H1 (cell line): Measurements from ENCODE around the gene KRTAP1-5. TPM values are rescaled to one million over a fixed set of nuclear protein-coding genes. Genes with fewer than 3 reads are reported as not detected.

Source experiments
- CREB1 ChIP-seq: IDR thresholded peaks from 2 replicates; pipeline ENCODE4 v1.6.1; 2012; ENCODE audit warnings: inconsistent platforms
- GABPA ChIP-seq: IDR thresholded peaks from 2 replicates; pipeline ENCODE4 v1.6.1; 2011; ENCODE audit warnings: mild to moderate bottlenecking, low read length, moderate library complexity, borderline replicate concordance; ENCODE audit not compliant: insufficient read depth
- KDM1A ChIP-seq: fragments of 200-600, 300-600 bp; sonication (generic); IDR thresholded peaks from 2 replicates; pipeline ENCODE4 v1.7.1; 2016; ENCODE audit warnings: mild to moderate bottlenecking, low read length, borderline replicate concordance
- NANOG ChIP-seq: IDR thresholded peaks from 2 replicates; pipeline ENCODE4 v1.6.1; 2011; ENCODE audit warnings: low read length, low read depth, mild to moderate bottlenecking, inconsistent platforms; ENCODE audit not compliant: insufficient read depth, poor library complexity, severe bottlenecking
- RBBP5 ChIP-seq: IDR thresholded peaks from 2 replicates; pipeline ENCODE4 v1.7.1; 2012; ENCODE audit warnings: low read depth, mild to moderate bottlenecking, inconsistent platforms, low read length, moderate library complexity, borderline replicate concordance
- SIRT6 ChIP-seq: IDR thresholded peaks from one replicate; pipeline ENCODE4 v1.7.1; 2012; ENCODE audit warnings: low read length, inconsistent platforms
- TAF1 ChIP-seq: IDR thresholded peaks from 2 replicates; pipeline ENCODE4 v1.6.1; 2011; ENCODE audit warnings: mild to moderate bottlenecking, low read depth, low read length
- TEAD4 ChIP-seq: IDR thresholded peaks from 2 replicates; pipeline ENCODE4 v1.6.1; 2012; ENCODE audit warnings: low read depth, low read length, inconsistent platforms, mixed read lengths
- polyA plus RNA-seq, 7 experiments: library from polyadenylated mRNA; depleted of rRNA in 3 of 7; stranded (reverse) in 5 of 7; unstranded in 2 of 7; fragments of >200 nt in 5 of 7; fragments of 200-250 nt in 2 of 7; gene quantifications; 1 replicate in 5 of 7; 2 replicates in 1 of 7; 4 replicates in 1 of 7; pipeline versions ENCODE4 v1.2.1 to v1.2.3, GENCODE V29; 2011 to 2013; ENCODE audit warnings: missing spikeins in 2 of 7, mixed read lengths in 2 of 7
- total RNA-seq: library from RNA; stranded (reverse); fragmentation: NEBNext Ultra II Directional; extraction: Animal tissue kit (Norgen Biotek cat#: 25700); gene quantifications from 2 replicates; pipeline ENCODE4 v1.2.1, GENCODE V29; 2021

Gene KRTAP1-5
- total and polyA plus RNA-seq, 2 of the 8 experiments (the other 6 are each of a cell fraction or from before 2014, with no cell fraction given), result not detected

GRCh38 chr17:41012326-41013120, 14.5 kb downstream of the KRTAP1-5 start (continued):
- TF ChIP-seq TAF1 (no peak), NANOG (no peak), SIRT6 (no peak), GABPA (no peak), KDM1A (no peak), RBBP5 (no peak), CREB1 (no peak), TEAD4 (no peak)
